Measurements from ENCODE around the gene TMEM141.
A peak's percentile ranks its signal among the peaks of the same experiment; 100 is the strongest.
"Not testable (repeated sequence)": the region's sequence is repeated elsewhere in the genome, so short reads cannot be mapped to it uniquely, and the experiment has no call there.

The TMEM141 gene

DNA sequence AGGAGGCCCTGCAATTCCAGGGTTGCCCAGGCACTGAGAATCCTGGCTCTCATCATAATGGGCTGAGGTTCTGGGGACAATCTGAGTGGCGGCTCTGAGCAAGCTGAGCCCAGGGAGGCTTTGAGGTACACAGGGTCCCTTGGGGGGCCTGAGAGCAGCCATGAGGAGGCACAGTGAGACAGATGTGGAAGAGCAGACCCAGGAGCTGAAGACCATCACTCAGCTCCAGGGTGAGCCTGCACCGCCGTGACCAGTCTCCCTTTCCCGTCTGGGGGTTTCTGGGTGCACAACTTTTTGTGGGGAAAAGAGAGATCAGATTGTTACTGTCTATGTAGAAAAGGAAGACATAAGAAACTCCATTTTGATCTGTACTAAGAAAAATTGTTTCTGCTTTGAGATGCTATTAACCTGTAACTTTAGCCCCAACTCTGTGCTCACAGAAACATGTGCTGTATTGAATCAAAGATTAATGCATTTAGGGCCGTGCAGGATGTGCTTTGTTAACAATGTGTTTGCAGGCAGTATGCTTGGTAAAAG lies 5.2 kb downstream of the TMEM141 start, which contains the start of gene CCDC183:
CCDC183 (plus strand) TSS at position 101 of the 537 bp plus-strand sequence; CDS start at position 161, 60 bp downstream.
- no peak for DNase-seq

DNA sequence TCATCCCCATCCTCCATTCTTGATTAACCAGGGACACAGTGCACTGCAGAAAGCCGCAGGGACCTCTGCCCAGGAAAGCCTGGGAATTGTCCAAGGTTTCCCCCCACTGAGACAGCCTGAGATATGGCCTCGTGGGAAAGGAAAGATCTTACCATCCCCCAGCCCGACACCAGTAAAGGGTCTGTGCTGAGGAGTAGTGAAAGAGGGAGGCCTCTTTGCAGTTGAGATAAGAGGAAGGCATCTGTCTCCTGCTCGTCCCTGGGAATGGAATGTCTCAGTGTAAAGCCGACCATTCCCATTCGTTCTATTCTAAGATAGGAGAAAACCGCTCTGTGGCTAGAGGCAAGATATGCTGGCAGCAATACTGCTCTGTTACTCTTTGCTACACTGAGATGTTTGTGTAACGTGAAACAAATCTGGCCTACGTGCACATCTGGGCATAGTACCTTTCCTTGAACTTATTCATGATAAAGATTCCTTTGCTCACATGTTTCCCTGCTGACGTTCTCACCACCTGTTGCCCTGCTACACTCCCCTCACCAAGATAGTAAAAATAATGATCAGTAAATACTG lies 5.7 kb downstream of the TMEM141 start:
- not testable (repeated sequence) for DNase-seq

DNA sequence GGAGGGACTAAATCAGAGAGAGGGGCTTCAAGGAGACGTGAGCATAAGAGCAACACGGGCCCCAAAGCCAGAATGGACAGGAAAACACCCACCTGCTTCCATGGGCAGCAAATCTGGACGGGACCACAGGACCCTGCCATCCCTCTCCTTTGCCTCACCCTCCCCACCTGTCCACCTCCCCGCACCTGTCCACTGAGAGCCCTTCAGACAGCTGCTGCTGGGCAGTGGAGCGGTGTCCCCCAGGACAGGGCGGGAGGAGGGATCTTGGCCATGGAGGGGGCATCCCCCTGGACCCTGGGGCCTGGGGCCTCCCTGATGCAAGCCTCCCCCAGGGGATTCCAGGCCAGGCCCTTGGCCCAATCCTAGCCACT lies 7.5 kb downstream of the TMEM141 start:
- no peak for DNase-seq

DNA sequence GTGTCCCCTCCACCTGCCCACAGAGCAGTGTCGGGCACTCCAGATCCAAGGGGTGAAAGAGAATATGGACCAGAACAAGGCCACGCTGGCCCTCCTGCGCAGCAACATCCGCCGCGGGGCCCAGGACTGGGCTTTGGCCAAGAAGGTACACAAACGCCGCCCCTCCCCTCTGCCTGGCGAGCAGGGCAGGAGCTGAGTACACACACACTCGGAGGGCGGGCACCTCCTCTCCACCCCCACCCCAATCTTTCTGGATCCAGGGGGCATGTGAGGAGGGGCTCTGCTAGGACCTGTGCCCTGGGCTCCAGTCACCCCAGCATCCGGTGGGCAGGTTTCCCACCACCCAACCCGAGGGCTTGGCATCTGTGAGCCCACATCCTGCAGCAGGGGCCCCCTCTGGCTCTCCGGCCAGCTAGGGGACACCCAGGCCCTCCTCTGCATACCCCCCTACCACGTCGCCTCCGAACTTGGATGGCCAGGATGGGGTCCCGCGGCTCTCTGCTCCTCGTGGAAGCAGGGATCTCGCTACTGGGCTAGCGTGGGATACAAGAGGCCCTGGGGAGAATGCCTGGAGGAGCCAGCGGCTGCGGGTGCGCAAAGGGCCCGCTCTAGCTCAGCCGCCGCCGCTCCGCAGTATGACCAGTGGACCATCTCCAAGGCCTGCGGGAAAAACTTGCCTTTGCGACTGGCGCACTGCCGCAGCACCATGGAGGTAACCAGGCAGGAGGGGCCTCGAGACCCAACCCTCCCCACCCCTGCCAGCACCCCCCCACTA lies 8.1 kb downstream of the TMEM141 start:
- DNase-seq = no peak

DNA sequence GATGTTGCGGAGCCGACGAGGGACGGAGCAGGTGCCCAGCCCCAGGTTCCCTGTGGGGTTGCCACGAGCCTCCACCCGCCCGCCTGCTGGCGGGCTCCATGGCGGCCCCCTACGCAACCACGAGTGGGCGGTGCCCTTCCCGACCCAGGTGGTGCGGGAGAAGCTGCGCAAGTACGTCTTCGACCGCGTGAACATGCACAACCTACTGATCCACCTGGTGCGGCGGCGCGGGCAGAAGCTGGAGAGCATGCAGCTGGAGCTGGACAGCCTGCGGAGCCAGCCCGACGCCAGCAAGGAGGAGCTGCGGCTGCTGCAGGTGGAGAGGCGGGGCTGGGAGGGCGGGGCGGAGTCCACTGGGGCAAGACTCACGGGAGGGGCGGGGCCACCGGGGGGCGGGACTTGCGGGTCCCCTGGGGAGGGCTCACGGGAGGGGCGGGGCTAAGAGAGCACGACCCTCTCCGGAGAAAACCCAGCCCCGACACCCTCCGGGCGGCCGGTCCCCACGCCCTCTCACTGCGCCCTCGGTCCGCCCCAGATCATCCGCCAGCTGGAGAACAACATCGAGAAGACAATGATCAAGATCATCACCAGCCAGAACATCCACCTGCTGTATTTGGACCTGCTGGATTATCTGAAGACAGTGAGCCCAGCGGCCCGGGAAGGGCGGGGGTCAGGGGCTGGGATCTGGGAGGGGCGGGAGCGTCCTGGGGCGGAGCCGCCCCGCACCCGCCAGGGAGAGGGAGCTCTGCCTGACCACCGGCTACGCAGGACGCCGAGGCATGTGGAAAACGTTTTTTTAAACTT lies 8.9 kb downstream of the TMEM141 start:
- DNase-seq = no peak

DNA sequence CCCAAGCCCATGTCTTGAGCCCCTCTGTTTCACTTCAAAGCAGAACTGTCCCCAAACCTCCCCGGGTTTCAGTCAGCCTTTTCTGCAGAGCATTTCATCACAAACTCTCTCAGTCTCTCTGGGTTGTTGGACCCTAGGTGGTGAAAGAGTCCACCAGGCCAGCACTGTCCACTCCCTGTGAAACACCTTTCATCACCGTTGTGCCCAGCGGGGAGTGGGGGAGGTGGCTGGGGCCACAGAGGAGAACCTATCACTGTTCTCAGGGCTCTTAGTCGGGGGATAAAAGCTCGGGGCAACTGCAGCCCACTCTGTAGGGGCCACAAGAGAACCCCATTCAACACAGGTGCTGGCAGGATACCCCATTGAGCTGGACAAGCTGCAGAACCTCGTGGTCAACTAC lies 11.2 kb downstream of the TMEM141 start:
- DNase-seq = no peak

DNA sequence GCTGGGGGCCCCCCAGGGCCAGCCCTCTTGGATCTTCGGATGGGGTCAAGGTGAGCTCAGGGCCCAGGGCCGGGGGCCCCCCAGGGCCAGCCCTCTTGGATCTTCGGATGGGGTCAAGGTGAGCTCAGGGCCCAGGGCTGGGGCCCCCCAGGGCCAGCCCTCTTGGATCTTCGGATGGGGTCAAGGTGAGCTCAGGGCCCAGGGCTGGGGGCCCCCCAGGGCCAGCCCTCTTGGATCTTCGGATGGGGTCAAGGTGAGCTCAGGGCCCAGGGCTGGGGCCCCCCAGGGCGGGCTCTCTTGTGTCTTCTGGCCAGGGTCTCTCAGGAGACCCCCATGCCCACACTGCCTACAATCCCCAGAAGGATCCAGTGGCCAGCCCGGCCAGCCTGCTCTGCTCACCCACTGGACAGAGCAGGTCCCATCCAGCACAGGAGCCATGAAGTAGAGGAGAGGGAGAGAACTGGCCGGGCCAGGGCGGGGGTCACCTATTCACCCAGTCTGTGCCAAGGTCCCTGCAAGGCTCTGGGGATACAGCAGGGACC lies 11.9 kb downstream of the TMEM141 start:
- DNase-seq = not testable (repeated sequence)

DNA sequence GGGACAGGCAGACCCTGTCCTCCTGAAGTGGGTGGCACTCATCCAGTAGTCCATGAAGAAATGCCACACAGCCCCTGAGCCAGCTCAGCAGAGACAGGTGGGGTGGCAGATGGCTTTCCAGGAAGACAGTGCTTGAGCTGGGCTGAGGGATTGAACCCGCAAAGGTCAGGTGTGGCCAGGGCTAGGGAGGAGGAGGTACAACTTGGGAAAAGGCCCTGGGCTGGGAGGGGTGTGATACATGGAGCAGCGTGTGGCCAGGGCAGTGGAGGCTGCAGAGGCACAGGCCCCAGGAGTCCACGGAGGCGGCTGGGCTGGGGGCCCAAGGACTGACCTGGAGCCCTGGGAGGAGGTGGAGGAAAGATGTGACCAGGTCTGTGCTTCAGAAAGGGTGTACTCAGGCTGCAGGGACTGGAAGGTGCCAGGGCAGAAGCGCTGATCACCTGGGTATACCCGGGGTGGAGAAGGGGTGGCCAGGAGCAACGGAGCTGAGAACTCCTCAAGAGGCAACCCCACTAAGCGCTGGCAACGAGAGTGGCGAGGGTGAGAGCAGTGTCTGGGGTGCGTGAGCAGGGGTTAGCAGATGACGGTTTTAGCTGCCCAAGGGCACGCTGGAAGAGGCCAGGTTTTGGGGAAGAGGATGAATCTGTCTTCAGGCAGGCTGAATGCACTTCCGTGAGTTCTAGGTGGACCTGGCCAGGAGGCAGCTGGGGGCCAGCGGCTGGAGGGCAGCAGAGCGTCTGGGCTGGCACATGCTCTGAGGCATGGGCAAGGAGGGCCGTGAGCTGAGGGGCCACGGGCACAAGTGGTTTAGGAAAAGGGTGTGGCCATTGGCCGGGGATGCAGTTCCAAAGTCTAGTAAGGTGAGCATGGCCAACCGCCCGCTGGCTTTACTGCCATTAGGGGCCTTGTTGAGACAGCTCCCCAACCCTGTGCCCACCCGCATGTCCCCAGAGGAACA lies 12.7 kb downstream of the TMEM141 start:
- DNase-seq = no peak

DNA sequence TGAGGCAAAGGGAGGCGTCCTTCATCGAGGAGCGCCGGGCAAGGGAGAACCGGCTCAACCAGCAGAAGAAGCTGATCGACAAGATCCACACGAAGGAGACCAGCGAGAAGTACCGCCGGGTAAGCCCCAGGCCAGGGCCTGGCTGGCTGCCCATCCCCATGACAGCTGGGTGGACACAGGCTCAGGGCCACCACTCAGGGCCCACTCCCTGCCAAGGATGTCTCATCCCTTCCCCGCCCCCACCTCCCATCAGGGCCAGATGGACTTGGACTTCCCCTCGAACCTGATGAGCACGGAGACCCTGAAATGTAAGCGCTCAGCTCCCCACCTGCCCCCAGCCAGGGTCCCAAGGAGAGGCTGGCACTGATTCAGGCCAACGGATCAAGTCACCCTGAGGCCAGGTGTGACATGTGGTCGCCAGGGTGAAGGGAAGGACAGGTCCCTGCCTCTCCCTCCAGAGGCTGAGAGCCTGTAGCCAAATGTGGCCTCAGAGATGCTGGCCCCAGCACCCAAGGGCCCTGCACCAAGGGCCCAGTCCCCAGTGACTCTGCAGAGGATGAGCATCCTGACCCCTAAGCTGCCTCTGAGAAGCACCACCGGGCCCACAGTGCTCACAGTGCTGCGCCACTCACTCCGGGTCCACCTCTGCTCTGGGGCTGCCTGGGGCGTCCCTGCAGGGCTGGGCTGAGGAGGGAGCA lies 13.5 kb downstream of the TMEM141 start:
- no peak for DNase-seq

DNA sequence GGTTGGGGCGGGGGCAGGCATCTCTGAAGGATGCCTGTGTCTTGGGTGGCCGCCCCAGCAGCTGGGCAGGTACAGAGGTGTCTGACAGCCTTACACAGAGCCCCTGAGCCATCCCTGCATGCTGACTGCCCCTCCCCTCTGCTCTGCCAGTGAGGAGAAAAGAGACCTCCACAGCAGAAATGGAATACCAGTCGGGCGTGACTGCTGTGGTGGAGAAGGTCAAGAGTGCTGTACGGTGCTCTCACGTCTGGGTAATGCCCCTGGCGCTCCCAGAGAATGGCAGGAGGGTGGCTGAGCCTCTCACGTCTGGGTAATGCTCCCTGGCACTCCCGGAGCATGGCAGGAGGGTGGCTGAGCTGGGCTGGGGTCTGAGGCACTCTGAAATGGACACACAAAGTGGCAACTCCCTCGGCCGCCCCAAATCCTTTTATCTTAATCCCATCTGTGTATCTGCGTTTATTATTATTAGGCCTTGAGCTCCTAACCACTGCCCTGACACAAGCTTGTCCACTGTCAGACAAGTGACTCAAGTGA lies 14.1 kb downstream of the TMEM141 start:
- no peak for DNase-seq

DNA sequence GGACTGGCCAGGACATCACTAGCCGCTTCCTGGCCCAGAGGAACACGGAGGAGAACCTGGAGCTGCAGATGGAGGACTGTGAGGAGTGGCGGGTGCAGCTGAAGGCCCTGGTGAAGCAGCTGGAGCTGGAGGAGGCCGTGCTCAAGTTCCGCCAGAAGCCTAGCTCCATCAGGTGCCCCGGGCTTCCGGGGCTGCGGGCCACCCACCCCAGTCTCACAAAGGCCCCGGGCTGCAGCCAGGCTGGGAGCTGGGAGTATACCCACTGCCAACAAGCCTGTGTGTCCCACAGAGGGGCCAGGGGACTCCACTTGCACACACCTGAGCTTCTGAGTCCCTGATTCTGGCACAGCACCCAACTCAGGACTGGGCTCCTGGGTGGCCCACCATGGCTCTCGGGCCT lies 14.9 kb downstream of the TMEM141 start:
- DNase-seq = no peak

DNA sequence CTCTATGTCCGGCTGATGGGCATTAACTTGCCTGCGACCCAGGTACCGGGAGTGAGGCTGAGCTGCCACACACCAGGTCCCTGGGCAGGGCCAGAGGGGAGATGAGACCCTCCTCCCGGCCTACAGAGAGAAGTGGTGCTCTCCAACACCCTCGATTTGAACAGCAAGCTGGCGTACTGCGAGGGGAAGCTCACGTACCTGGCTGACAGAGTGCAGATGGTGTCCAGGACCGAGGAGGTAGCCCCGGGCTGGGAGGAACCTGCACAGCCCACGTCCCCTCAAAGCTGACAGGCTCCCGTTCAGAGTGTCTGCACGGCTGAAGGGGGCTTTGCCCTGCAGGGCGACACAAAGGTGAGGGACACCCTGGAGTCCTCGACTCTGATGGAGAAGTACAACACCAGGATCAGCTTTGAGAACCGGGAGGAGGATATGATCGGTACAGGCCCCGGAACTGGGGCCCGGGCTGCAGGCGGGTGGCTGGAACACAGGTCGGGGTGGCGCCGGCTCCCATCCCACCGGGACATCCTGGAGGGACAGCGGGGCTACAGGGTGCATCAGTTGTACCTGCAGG lies 15.6 kb downstream of the TMEM141 start:
- no peak for DNase-seq

DNA sequence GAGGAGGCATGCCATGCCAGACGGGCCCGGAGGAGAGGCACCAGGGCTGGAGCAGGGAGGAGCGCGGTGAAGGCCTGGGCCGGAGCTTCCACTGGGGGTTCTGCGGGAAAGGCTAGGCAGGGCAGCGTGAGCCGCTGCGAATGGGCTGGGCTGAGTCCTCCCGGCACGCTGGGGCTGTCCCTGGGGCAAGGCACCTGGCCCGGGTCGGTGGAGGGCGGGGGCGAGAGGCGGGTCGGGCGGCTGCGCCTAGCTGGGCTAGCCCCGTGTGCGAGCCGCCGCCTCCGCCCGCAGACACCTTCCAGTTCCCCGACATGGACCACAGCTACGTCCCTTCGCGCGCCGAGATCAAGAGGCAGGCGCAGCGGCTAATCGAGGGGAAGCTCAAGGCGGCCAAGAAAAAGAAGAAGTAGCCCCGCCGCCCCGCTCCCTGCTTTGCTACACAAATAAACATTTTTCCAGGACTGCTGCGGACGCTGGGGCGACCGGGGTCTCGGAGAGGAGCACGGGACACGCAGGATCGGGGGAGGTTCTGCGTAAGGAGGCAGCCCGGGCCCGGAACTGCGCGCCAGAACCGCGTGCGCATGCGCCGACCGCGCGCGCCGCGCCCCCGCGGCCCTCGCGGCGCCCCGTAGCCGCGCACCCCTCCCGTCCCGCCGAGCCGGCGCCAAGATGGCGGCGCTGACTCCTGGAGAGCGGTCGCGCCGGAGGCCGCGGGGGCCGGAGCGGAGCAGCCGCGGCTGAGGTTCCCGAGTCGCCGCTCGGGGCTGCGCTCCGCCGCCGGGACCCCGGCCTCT lies 16.3 kb downstream of the TMEM141 start, which contains the start of gene RABL6:
RABL6 (plus strand) TSS at position 668 of the 794 bp plus-strand sequence. CDS start 249 bp downstream, outside the sequence.
- DNase-seq = peak; percentile 18

DNA sequence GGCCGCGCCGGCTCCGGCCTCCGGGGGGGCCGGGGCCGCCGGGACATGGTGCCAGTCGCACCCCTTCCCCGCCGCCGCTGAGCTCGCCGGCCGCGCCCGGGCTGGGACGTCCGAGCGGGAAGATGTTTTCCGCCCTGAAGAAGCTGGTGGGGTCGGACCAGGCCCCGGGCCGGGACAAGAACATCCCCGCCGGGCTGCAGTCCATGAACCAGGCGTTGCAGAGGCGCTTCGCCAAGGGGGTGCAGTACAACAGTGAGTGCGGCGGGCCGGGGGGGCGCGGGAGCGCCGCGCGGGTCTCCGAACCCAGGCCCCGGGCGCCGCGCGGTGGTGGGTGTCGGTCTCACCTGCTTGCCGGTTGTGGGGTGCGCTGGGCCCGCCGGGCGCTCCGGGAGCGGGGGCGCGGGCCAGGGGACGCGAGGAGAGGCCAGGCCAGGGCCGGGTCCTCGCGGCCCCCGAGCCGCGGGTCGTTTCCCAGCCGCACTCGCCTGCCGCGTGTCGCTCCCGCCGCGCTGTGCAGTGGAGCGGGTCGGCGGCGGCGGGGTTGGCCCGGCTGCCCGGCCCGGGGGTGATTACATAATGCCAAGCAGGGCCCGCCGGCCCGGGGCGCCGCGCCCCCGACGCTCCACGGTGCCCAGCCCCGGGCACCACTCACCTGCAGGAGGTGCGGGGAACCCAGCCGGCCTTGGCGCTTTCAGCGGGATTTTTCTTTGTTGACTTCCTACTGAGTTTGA lies 17.1 kb downstream of the TMEM141 start:
- DNase-seq = no peak

DNA sequence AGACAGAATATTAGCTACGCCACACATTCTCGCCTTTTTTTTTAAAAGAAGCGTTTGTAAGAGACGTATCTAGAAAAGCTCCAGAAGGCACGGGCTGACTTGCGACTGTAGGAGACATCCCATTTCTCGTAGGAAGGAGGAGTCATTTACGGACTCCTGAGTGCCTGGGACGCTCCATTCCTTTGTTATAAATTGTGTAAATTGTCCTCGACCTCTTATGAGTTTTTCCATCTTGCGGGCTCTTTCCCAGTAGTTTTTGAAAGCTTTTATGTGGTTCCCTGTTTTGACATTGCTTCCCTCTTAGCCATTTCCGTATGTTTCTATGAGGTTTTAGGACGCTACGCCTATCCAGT lies 17.6 kb downstream of the TMEM141 start:
- no peak for DNase-seq

DNA sequence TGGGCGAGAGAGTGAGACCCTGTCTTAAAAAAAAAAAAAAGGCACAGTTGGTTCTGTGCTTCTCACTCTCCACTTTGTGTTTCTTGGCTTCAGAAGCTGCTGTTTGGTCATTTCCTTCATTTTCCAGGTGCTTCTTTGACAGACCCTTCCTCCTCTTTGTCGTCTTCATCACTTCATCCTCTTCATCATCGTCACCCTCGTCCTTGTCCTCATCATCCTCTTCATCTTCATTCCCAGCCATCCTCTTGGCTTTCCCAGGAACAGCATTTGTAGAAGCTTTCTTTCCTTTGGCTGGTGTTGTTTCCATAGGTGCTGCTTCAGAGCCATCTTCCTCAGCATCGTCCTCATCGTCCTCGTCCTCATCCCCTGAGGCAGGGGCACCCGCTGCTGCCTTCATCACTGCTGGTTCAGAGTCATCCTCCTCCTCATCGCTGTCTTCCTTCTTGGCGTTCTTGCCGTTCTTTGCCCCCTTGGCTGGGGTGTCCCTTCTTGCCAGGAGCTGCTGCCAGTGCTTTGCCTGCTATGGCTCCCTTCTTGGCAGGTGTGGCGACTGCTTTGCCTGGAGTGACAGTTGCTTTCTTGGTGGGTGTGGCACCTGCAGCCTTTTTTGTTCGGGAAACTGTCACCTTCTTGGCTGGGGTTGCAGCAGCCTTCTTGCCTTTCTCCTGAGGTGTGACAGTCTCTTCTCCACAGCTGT lies 23.7 kb downstream of the TMEM141 start:
- no peak for DNase-seq

DNA sequence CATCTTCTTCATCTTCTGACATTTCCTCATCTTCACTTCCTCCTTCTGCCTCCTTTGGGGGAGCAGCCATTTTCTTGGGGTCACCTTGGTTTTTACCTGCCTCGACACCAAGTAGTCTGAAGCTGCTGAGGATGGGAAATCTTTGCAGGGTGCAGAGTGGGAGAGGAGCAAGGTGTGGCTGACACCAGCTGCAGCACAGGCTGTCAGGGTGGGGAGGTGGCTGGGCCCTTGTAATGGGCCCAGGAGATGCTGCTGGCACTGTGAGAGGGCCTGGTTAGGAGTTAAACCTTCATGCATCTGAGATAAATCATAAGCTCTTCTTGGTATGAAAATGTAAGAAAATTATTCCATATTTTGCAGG lies 24.3 kb downstream of the TMEM141 start:
- no peak for DNase-seq

All from GOT3 (cell line).